H9 (cell line): Measurements from ENCODE around the gene KRTAP10-6. TPM values are rescaled to one million over a fixed set of nuclear protein-coding genes. Genes with fewer than 3 reads are reported as not detected.

Experiments used
- DNase-seq: peaks from one replicate; pipeline ENCODE4 v3.0.0-alpha.2; 2017
- H2AFZ ChIP-seq: one replicate; pipeline ENCODE4 v1.6.1; 2013; ENCODE audit warnings: mild to moderate bottlenecking, low read length, control low read depth, moderate library complexity
- H2AK5ac ChIP-seq: 2 replicates; pipeline ENCODE4 v1.6.1; 2013; ENCODE audit warnings: low read length, control low read depth, mixed read lengths; ENCODE audit not compliant: insufficient read length
- H2BK120ac ChIP-seq: one replicate; pipeline ENCODE4 v1.6.1; 2013; ENCODE audit warnings: low read depth, mild to moderate bottlenecking, low read length, control low read depth, inconsistent platforms; ENCODE audit not compliant: poor library complexity, severe bottlenecking
- H2BK12ac ChIP-seq: 2 replicates; pipeline ENCODE4 v1.6.1; 2013; ENCODE audit warnings: low read length, control low read depth, mixed read lengths, low read depth; ENCODE audit not compliant: insufficient read length
- H2BK15ac ChIP-seq: 2 replicates; pipeline ENCODE4 v1.6.1; 2013; ENCODE audit warnings: low read depth, low read length, control low read depth
- H2BK20ac ChIP-seq: one replicate; pipeline ENCODE4 v1.6.1; 2013; ENCODE audit warnings: low read depth, mild to moderate bottlenecking, low read length, control low read depth, inconsistent platforms; ENCODE audit not compliant: poor library complexity, severe bottlenecking
- H2BK5ac ChIP-seq: 2 replicates; pipeline ENCODE4 v1.6.1; 2013; ENCODE audit warnings: low read length, control low read depth, mixed read lengths; ENCODE audit not compliant: insufficient read length
- H3K14ac ChIP-seq: 2 replicates; pipeline ENCODE4 v1.6.1; 2013; ENCODE audit warnings: low read length, control low read depth; ENCODE audit not compliant: insufficient read depth
- H3K18ac ChIP-seq: 2 replicates; pipeline ENCODE4 v1.6.1; 2013; ENCODE audit warnings: low read depth, mild to moderate bottlenecking, mixed read lengths, low read length, control low read depth; ENCODE audit not compliant: insufficient read length
- H3K23ac ChIP-seq: 2 replicates; pipeline ENCODE4 v1.6.1; 2013; ENCODE audit warnings: low read length, control low read depth, mixed read lengths, low read depth; ENCODE audit not compliant: insufficient read length
- H3K23me2 ChIP-seq: 2 replicates; pipeline ENCODE4 v1.6.1; 2013; ENCODE audit warnings: low read depth, mild to moderate bottlenecking, mixed read lengths, low read length, control low read depth; ENCODE audit not compliant: insufficient read length, poor library complexity, severe bottlenecking
- H3K27ac ChIP-seq: 2 replicates; pipeline ENCODE4 v1.5.1; 2013; ENCODE audit warnings: low read length, control low read depth, mixed read lengths, low read depth; ENCODE audit not compliant: insufficient read length
- H3K27me3 ChIP-seq: 2 replicates; pipeline ENCODE4 v1.6.1; 2013; ENCODE audit warnings: low read length, control low read depth, inconsistent platforms; ENCODE audit not compliant: insufficient read depth
- H3K4ac ChIP-seq: 2 replicates; pipeline ENCODE4 v1.6.1; 2013; ENCODE audit warnings: low read depth, mild to moderate bottlenecking, control low read depth, inconsistent platforms, low read length, moderate library complexity
- H3K4me1 ChIP-seq: 2 replicates; pipeline ENCODE4 v1.6.1; 2013; ENCODE audit warnings: low read length, control low read depth, inconsistent platforms; ENCODE audit not compliant: insufficient read depth
- H3K4me2 ChIP-seq: 2 replicates; pipeline ENCODE4 v1.6.1; 2013; ENCODE audit warnings: low read length, control low read depth, mixed read lengths; ENCODE audit not compliant: insufficient read length, insufficient read depth
- H3K56ac ChIP-seq: 2 replicates; pipeline ENCODE4 v1.6.1; 2013; ENCODE audit warnings: low read depth, mild to moderate bottlenecking, mixed read lengths, low read length, control low read depth; ENCODE audit not compliant: insufficient read length
- H3K79me1 ChIP-seq: 2 replicates; pipeline ENCODE4 v1.6.1; 2013; ENCODE audit warnings: low read depth, mild to moderate bottlenecking, moderate library complexity, low read length, control low read depth, inconsistent platforms; ENCODE audit not compliant: insufficient read depth, poor library complexity, severe bottlenecking
- H3K79me2 ChIP-seq: 2 replicates; pipeline ENCODE4 v1.6.1; 2013; ENCODE audit warnings: low read length, control low read depth, inconsistent platforms; ENCODE audit not compliant: insufficient read depth
- H3K9ac ChIP-seq: 2 replicates; pipeline ENCODE4 v1.6.1; 2013; ENCODE audit warnings: low read length, control low read depth, mixed read lengths; ENCODE audit not compliant: insufficient read length; ENCODE audit errors: extremely low read depth
- H3K9me3 ChIP-seq: one replicate; pipeline ENCODE4 v1.6.1; 2013; ENCODE audit warnings: low read depth, low read length, inconsistent platforms; ENCODE audit not compliant: control insufficient read depth
- H3T11ph ChIP-seq: one replicate; pipeline ENCODE4 v1.6.1; 2013; ENCODE audit warnings: mild to moderate bottlenecking, low read length, control low read depth, inconsistent platforms
- H4K20me1 ChIP-seq: one replicate; pipeline ENCODE4 v1.6.1; 2013; ENCODE audit not compliant: control insufficient read depth, insufficient read length, insufficient read depth
- H4K5ac ChIP-seq: 2 replicates; pipeline ENCODE4 v1.6.1; 2013; ENCODE audit warnings: low read depth, mild to moderate bottlenecking, mixed read lengths, low read length, control low read depth; ENCODE audit not compliant: insufficient read length
- H4K8ac ChIP-seq: replicated peaks from 2 replicates; pipeline ENCODE4 v1.6.1; 2013; ENCODE audit warnings: low read length, control low read depth, mixed read lengths, low read depth; ENCODE audit not compliant: insufficient read length
- H4K91ac ChIP-seq: 2 replicates; pipeline ENCODE4 v1.6.1; 2013; ENCODE audit warnings: low read depth, mild to moderate bottlenecking, moderate library complexity, mixed read lengths, low read length, control low read depth; ENCODE audit not compliant: insufficient read length
- H3K27ac Mint-ChIP-seq, 3 experiments: 2 replicates in 2 of 3; 3 replicates in 1 of 3; pipeline ENCODE4 v1.8.0; 2020 to 2021; ENCODE audit warnings: mixed read lengths in 3 of 3, mild to moderate bottlenecking in 1 of 3, moderate library complexity in 1 of 3
- H3K27me3 Mint-ChIP-seq: 2 replicates; pipeline ENCODE4 v1.8.0; 2021; ENCODE audit warnings: low read depth, mild to moderate bottlenecking, moderate library complexity, mixed read lengths
- H3K36me3 Mint-ChIP-seq, 3 experiments: 2 replicates in 2 of 3; 3 replicates in 1 of 3; pipeline ENCODE4 v1.8.0; 2020 to 2021; ENCODE audit warnings: low read depth in 3 of 3, mixed read lengths in 3 of 3; ENCODE audit not compliant: insufficient read depth in 1 of 3
- H3K4me1 Mint-ChIP-seq, 2 experiments: 2 replicates each; pipeline ENCODE4 v1.8.0; 2020; ENCODE audit warnings: mixed read lengths in 2 of 2
- H3K4me3 Mint-ChIP-seq, 2 experiments: 2 replicates in 1 of 2; 3 replicates in 1 of 2; pipeline ENCODE4 v1.8.0; 2020 to 2021; ENCODE audit warnings: mild to moderate bottlenecking in 2 of 2, mixed read lengths in 2 of 2, moderate library complexity in 1 of 2
- H3K9me3 Mint-ChIP-seq, 2 experiments: 2 replicates in 1 of 2; 3 replicates in 1 of 2; pipeline ENCODE4 v1.8.0; 2020; ENCODE audit warnings: mild to moderate bottlenecking in 2 of 2, mixed read lengths in 2 of 2, moderate library complexity in 1 of 2
- CTCF ChIP-seq: fragments of 200-600 bp; sonication (generic); conservative IDR thresholded peaks from 3 replicates; pipeline ENCODE4 v1.8.0; 2021; ENCODE audit warnings: antibody characterized with exemption, mild to moderate bottlenecking
- WGBS: extraction: QIAGEN DNeasy Blood & Tissue Kit; methylation state at CpG from one replicate; pipeline ENCODE4 v1.1.7; 2013; ENCODE audit warnings: missing lambda C conversion rate, low lambda C conversion rate, mixed read lengths; ENCODE audit not compliant: insufficient read length; ENCODE audit errors: extremely low coverage; 5-methylcytosine and 5-hydroxymethylcytosine counted together
- total RNA-seq: library from RNA; stranded (reverse); gene quantifications from 2 replicates; pipeline ENCODE4 v1.2.1, GENCODE V29; 2021

The KRTAP10-6 gene
- total RNA-seq, 1 experiment from 2014 or later: not detected

- H3K23ac ChIP-seq: no peak overlapping the region
- H3K27ac ChIP-seq: no peak overlapping the region
- no peak overlapping the region for H3K4me2 ChIP-seq
- Mint-ChIP-seq H3K27ac (no peak overlapping the region; a peak in 1 of 7 replicates), H3K9me3 (peaks cover 18 to 28% of the 10 kb centered on the region in 2 experiments), H3K36me3 (peaks cover 0 to 28% (median 12%) of the 10 kb centered on the region in 3 experiments; a peak in 5 of 7 replicates), H3K4me1 (peaks cover 16 to 33% of the 10 kb centered on the region in 2 experiments), H3K4me3 (no peak overlapping the region), H3K27me3 (peaks cover 18% of the 10 kb centered on the region)
- no peak overlapping the region for H3T11ph ChIP-seq
- H3K23me2 ChIP-seq: no peaks in the 10 kb centered on the region
- H2BK15ac ChIP-seq: no peak overlapping the region
- no peak overlapping the region for H3K56ac ChIP-seq
- no peak overlapping the region for H2BK120ac ChIP-seq
- no peaks in the 10 kb centered on the region for H3K9me3 ChIP-seq
- H4K91ac ChIP-seq: no peak overlapping the region
- H4K5ac ChIP-seq: no peak overlapping the region
- H2AK5ac ChIP-seq: no peak overlapping the region
- H3K18ac ChIP-seq: no peak overlapping the region
- H3K14ac ChIP-seq: no peak overlapping the region
- H4K8ac ChIP-seq: no peak overlapping the region
- H3K79me1 ChIP-seq: no peaks in the 10 kb centered on the region
- H2BK20ac ChIP-seq: no peak overlapping the region
- H2AFZ ChIP-seq: no peak overlapping the region
- no peaks in the 10 kb centered on the region for H3K79me2 ChIP-seq
- H3K4ac ChIP-seq: no peak overlapping the region
- TF ChIP-seq CTCF: no peak
- no peaks in the 10 kb centered on the region for H3K27me3 ChIP-seq
- no peak overlapping the region for H2BK5ac ChIP-seq
- no CpG with 5 or more reads among the region's 17 CpGs for WGBS
- H4K20me1 ChIP-seq: no peaks in the 10 kb centered on the region
- H3K9ac ChIP-seq: no peak overlapping the region
- DNase-seq: peak; percentile 16
- H3K4me1 ChIP-seq: no peaks in the 10 kb centered on the region
- H2BK12ac ChIP-seq: no peak overlapping the region
Observed at GRCh38 chr21:44578371-44579055, 13.8 kb downstream of the KRTAP10-6 start.
